ENCODE measurements around the gene SRP14. TPM values are rescaled to one million over a fixed set of nuclear protein-coding genes. Genes with fewer than 3 reads are reported as not detected.

The SRP14 gene
- total RNA-seq, 2 experiments from 2014 or later, result 130 to 188 TPM

DNA sequence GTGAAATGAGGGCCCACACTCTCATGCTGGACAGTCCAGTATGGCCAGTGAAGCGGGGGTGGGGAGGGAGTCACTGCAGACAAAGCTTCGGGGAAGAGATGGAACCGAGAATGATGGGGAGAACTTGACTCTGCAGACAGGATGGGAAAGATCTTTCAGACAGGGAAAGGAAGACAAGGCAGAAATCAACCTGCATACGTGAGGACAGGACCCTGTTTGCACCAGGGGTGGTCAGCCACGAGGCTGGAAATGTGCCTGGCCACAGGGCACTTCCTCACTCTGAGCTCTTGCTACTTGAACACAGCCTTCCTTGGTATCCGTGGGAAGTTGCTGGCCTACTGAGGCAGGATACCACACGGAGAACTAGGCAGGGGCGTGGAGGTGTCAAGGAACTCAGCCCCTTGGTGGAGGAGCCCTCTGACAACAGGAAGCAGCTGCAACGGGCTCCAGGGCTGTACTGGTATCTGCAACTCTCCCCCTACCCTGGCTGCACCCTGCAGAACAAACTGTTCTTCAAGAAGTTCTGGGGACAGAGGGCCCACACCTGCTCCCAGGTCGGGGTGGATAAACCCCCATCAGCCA, 9.3 kb upstream of the SRP14 start:
- Histone ChIP-seq H3K9me2 (ENCODE audit: insufficient read depth, low read length) (no peaks in the 10 kb centered on the region), H3K9me3 (ENCODE audit: low read length) (no peaks in the 10 kb centered on the region), H3K27ac (ENCODE audit: low read depth, low read length, poor library complexity, severe bottlenecking) (peak overlapping the region; percentile 38), H4K20me1 (ENCODE audit: insufficient read depth, low read length) (no peaks in the 10 kb centered on the region), H2AFZ (ENCODE audit: low read length) (peak overlapping the region; percentile 56; the same call in 1 of the 2 replicates), H3K79me2 (ENCODE audit: insufficient read depth, low read depth, low read length) (no peaks in the 10 kb centered on the region), H3K36me3 (ENCODE audit: insufficient read depth, low read length) (no peaks in the 10 kb centered on the region), H3K4me2 (ENCODE audit: low read length) (peak overlapping the region; percentile 52), H3K4me3 (ENCODE audit: low read depth, low read length, poor library complexity, severe bottlenecking) (no peak overlapping the region), H3K4me1 (ENCODE audit: insufficient read depth, low read length, poor library complexity, severe bottlenecking) (peaks cover 66% of the 10 kb centered on the region)
- CTCF ChIA-PET (ENCODE audit: unreplicated experiment), result interaction anchor here (1.4 to 4.5 kb wide), 5 partner anchors 28 to 226 kb away, joined by 3 to 81 read pairs (median 5); no protein-coding TSS in a partner anchor
- peak; percentile 83 for DNase-seq (ENCODE audit: low spot score)
- no TSS peak for BruUV-seq (replicated peaks)
- POLR2A ChIA-PET, result interaction anchor here (0.5 to 4.8 kb wide), 11 partner anchors 9 to 169 kb away, joined by 3 to 37 read pairs (median 5); partner anchors contain the start of genes BMF and SRP14
- no peak for TF ChIP-seq EZH2phosphoT487 (IDR thresholded peaks at IDR 0.05; ENCODE audit: borderline replicate concordance, low read depth, low read length)
- TF ChIP-seq, protein P1, sequence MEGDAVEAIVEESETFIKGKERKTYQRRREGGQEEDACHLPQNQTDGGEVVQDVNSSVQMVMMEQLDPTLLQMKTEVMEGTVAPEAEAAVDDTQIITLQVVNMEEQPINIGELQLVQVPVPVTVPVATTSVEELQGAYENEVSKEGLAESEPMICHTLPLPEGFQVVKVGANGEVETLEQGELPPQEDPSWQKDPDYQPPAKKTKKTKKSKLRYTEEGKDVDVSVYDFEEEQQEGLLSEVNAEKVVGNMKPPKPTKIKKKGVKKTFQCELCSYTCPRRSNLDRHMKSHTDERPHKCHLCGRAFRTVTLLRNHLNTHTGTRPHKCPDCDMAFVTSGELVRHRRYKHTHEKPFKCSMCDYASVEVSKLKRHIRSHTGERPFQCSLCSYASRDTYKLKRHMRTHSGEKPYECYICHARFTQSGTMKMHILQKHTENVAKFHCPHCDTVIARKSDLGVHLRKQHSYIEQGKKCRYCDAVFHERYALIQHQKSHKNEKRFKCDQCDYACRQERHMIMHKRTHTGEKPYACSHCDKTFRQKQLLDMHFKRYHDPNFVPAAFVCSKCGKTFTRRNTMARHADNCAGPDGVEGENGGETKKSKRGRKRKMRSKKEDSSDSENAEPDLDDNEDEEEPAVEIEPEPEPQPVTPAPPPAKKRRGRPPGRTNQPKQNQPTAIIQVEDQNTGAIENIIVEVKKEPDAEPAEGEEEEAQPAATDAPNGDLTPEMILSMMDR (conservative IDR thresholded peaks at IDR 0.05; ENCODE audit: low read length), result no peak
- intact Hi-C loops (cut with micrococcal nuclease; ENCODE audit: unreplicated experiment), result loop anchor here (5.0 kb wide), 2 partner anchors 129 to 266 kb away; partner anchors contain the start of gene FSIP1

GRCh38 chr15:40047415-40048210, 8.6 kb upstream of the SRP14 start:
- Histone ChIP-seq H3K4me2 (ENCODE audit: low read length) (peak overlapping the region; percentile 52), H3K4me3 (ENCODE audit: low read depth, low read length, poor library complexity, severe bottlenecking) (no peak overlapping the region), H3K4me1 (ENCODE audit: insufficient read depth, low read length, poor library complexity, severe bottlenecking) (peaks cover 62% of the 10 kb centered on the region), H4K20me1 (ENCODE audit: insufficient read depth, low read length) (no peaks in the 10 kb centered on the region), H3K9me2 (ENCODE audit: insufficient read depth, low read length) (no peaks in the 10 kb centered on the region), H2AFZ (ENCODE audit: low read length) (peak overlapping the region; percentile 56; the same call in 1 of the 2 replicates), H3K79me2 (ENCODE audit: insufficient read depth, low read depth, low read length) (no peaks in the 10 kb centered on the region), H3K27ac (ENCODE audit: low read depth, low read length, poor library complexity, severe bottlenecking) (peak overlapping the region; percentile 38), H3K9me3 (ENCODE audit: low read length) (no peaks in the 10 kb centered on the region), H3K36me3 (ENCODE audit: insufficient read depth, low read length) (no peaks in the 10 kb centered on the region)
- no peak for TF ChIP-seq EZH2phosphoT487 (IDR thresholded peaks at IDR 0.05; ENCODE audit: borderline replicate concordance, low read depth, low read length)
- TF ChIP-seq, protein P1 (conservative IDR thresholded peaks at IDR 0.05; ENCODE audit: low read length), result no peak
- peak; percentile 44 for DNase-seq (ENCODE audit: low spot score)
- BruUV-seq (replicated peaks), result no TSS peak
- intact Hi-C loops (cut with micrococcal nuclease; ENCODE audit: unreplicated experiment), result loop anchor here (5.0 kb wide), 2 partner anchors 130 to 265 kb away; partner anchors contain the start of gene FSIP1
- POLR2A ChIA-PET, result interaction anchor here (0.7 to 4.8 kb wide), 11 partner anchors 9 to 260 kb away, joined by 3 to 37 read pairs (median 5); partner anchors contain the start of genes BMF and SRP14
- CTCF ChIA-PET (ENCODE audit: unreplicated experiment), result interaction anchor here (0.5 to 4.5 kb wide), 8 partner anchors 22 to 232 kb away, joined by 3 to 81 read pairs (median 3); no protein-coding TSS in a partner anchor
